Ovary (tissue), 9 donors: ENCODE data around the gene GBP2. TPM values are rescaled to one million over a fixed set of nuclear protein-coding genes. Genes with fewer than 3 reads are reported as not detected.

Experiments
- DNase-seq, 5 donors: peaks; one replicate each; pipeline ENCODE4 v3.0.0-alpha.2; 2019 to 2020
- H3K27ac ChIP-seq, 2 donors: fragments of 200-600 bp; one replicate each; pipeline versions ENCODE4 v1.5.1 to v1.8.0; 2019 to 2022
- H3K27me3 ChIP-seq: fragments of 200-600 bp; one replicate; pipeline ENCODE4 v1.8.0; 2022
- H3K36me3 ChIP-seq: fragments of 200-600 bp; sonication (generic); one replicate; pipeline ENCODE4 v1.5.1; 2019
- H3K4me1 ChIP-seq: one replicate; pipeline ENCODE4 v1.8.1; 2013; ENCODE audit warnings: mild to moderate bottlenecking, moderate library complexity; ENCODE audit not compliant: insufficient read depth
- H3K4me3 ChIP-seq: fragments of 200-600 bp; sonication (generic); one replicate; pipeline ENCODE4 v1.5.1; 2017
- H3K9me3 ChIP-seq, 2 donors: fragments of 200-600 bp in 1 of 2; sonication (generic) in 1 of 2; one replicate each; pipeline versions ENCODE4 v1.5.1 to v1.8.1; 2013 to 2019; ENCODE audit warnings: mild to moderate bottlenecking in 1 of 2, moderate library complexity in 1 of 2
- CTCF ChIP-seq, 3 donors: fragments of 450-650 bp in 2 of 3; fragments of 200-600 bp in 1 of 3; IDR thresholded peaks; one replicate each; pipeline versions ENCODE4 v1.5.1 to v1.8.0; 2016 to 2022; ENCODE audit warnings: antibody characterized with exemption in 3 of 3, mild to moderate bottlenecking in 1 of 3
- EP300 ChIP-seq: sonication (generic); formaldehyde crosslinking; IDR thresholded peaks from one replicate; pipeline ENCODE4 v1.6.1; 2017; ENCODE audit warnings: antibody characterized with exemption
- POLR2A ChIP-seq: fragments of 450-650 bp; IDR thresholded peaks from one replicate; pipeline ENCODE4 v1.6.1; 2017; ENCODE audit warnings: antibody characterized with exemption, mild to moderate bottlenecking, moderate library complexity
- WGBS, 3 donors: extraction: QIAGEN DNeasy Blood & Tissue Kit in 1 of 3; methylation state at CpG; one replicate each; pipeline versions ENCODE4 v1.1.5 to v1.1.7; 2013 to 2017; 5-methylcytosine and 5-hydroxymethylcytosine counted together
- intact Hi-C, 4 donors: fragments of 100-400 bp; cut with DNase I; formaldehyde crosslinking; loops; one replicate each; pipeline versions ENCODE4 v1.11.0 to v1.15.1; 2022 to 2023
- polyA plus RNA-seq, 2 donors: library from polyadenylated mRNA; stranded (reverse); fragments of 200-250 nt in 1 of 2; fragments of 350-450 nt in 1 of 2; fragmentation: Illumina TruSeq in 1 of 2; extraction: RNeasy Lipid Tissue Mini Kit (QIAGEN cat#74804) in 1 of 2; gene quantifications; one replicate each; pipeline ENCODE4 v1.2.3, GENCODE V29; 2013 to 2014
- total RNA-seq, 7 donors: library from RNA; depleted of rRNA in 2 of 7; stranded (reverse); fragments of >200 nt in 2 of 7; fragmentation: NEBNext Ultra II Directional in 3 of 7; extraction: Animal tissue kit (Norgen Biotek cat#: 25700) in 3 of 7; gene quantifications; one replicate each; pipeline versions ENCODE4 v1.1.0 to v1.2.4, GENCODE V29; 2016 to 2023
- donor health status: DM: no; HTN: no; CAD: no; lungs with moderate emphysema.
- donor health status: DM: no; HTN: no; CAD: no.
- donor health status: Bipolar disorder and iron deficiency.
- donor health status: DM: yes; HTN: yes; CAD: no.
- donor health status: DM: no; HTN: no; CAD: no.
- donor health status: DM: yes; HTN: yes; CAD: no.

Gene GBP2
- total and polyA plus RNA-seq, 9 donors = 39.3 to 237 (median 74.9) TPM

- intact Hi-C loops = no loop called here
- WGBS, 3 donors = 88 to 91% (median 89%) methylated on average over 2 of the region's 2 CpGs
- H3K4me1 ChIP-seq = no peaks in the 10 kb centered on the region
Observed at GRCh38 chr1:89095737-89096136, 30.2 kb downstream of the GBP2 start.

GRCh38 chr1:89089962-89090361 is 36.0 kb downstream of the GBP2 start:
- no peak for TF ChIP-seq EP300
- no peak for TF ChIP-seq CTCF (IDR thresholded peaks at IDR 0.05)
- no peak for TF ChIP-seq POLR2A

More at GRCh38 chr1:89095737-89096136, 30.2 kb downstream of the GBP2 start:
- Histone ChIP-seq H3K4me3 (no peak overlapping the region), H3K27me3 (no peaks in the 10 kb centered on the region), H3K27ac (no peak overlapping the region), H3K9me3 (no peaks in the 10 kb centered on the region), H3K36me3 (no peaks in the 10 kb centered on the region)
- DNase-seq = no peak
- TF ChIP-seq CTCF (IDR thresholded peaks at IDR 0.05) (no peak), EP300 (no peak), POLR2A (no peak)

GRCh38 chr1:89088572-89088971 is 37.3 kb downstream of the GBP2 start:
- H3K9me3 ChIP-seq = no peaks in the 10 kb centered on the region
- intact Hi-C loops = no loop called here
- DNase-seq = no peak
- no peaks in the 10 kb centered on the region for H3K4me1 ChIP-seq
- no peaks in the 10 kb centered on the region for H3K27me3 ChIP-seq
- TF ChIP-seq POLR2A (no peak), EP300 (no peak), CTCF (IDR thresholded peaks at IDR 0.05) (no peak)
- 74 to 81% (median 77%) methylated on average over 10 of the region's 10 CpGs for WGBS, 3 donors
- H3K27ac ChIP-seq = no peak overlapping the region
- H3K36me3 ChIP-seq = no peaks in the 10 kb centered on the region
- H3K4me3 ChIP-seq = no peak overlapping the region

More at GRCh38 chr1:89089962-89090361, 36.0 kb downstream of the GBP2 start:
- DNase-seq = no peak
- H3K4me3 ChIP-seq = no peak overlapping the region
- no peaks in the 10 kb centered on the region for H3K27me3 ChIP-seq
- 36 to 40% (median 39%) methylated on average over 1 of the region's 1 CpG for WGBS, 3 donors
- H3K9me3 ChIP-seq = no peaks in the 10 kb centered on the region
- intact Hi-C loops = no loop called here
- no peak overlapping the region for H3K27ac ChIP-seq
- H3K36me3 ChIP-seq = no peaks in the 10 kb centered on the region
- H3K4me1 ChIP-seq = no peaks in the 10 kb centered on the region

- no peak overlapping the region for H3K27ac ChIP-seq
- no peak for DNase-seq
- WGBS, 3 donors = 76 to 78% (median 77%) methylated on average over 8 of the region's 8 CpGs
- H3K4me1 ChIP-seq = no peaks in the 10 kb centered on the region
- H3K9me3 ChIP-seq = no peaks in the 10 kb centered on the region
- no peak overlapping the region for H3K4me3 ChIP-seq
- no peaks in the 10 kb centered on the region for H3K36me3 ChIP-seq
- H3K27me3 ChIP-seq = no peaks in the 10 kb centered on the region
- intact Hi-C loops = no loop called here
- TF ChIP-seq CTCF (IDR thresholded peaks at IDR 0.05) (no peak), POLR2A (no peak), EP300 (no peak)
Observed at GRCh38 chr1:89087241-89087640, 38.7 kb downstream of the GBP2 start.

GRCh38 chr1:89085781-89086180 is 40.1 kb downstream of the GBP2 start:
- Histone ChIP-seq H3K4me1 (no peaks in the 10 kb centered on the region), H3K27ac (no peak overlapping the region), H3K27me3 (no peaks in the 10 kb centered on the region), H3K4me3 (no peak overlapping the region), H3K9me3 (no peaks in the 10 kb centered on the region), H3K36me3 (no peaks in the 10 kb centered on the region)
- intact Hi-C loops = no loop called here
- DNase-seq = no peak
- TF ChIP-seq CTCF (IDR thresholded peaks at IDR 0.05) (peak in 2 of 3 donors; percentile 29 to 50), EP300 (no peak)
